ENCODE measurements around the gene ARHGEF3. TPM values are rescaled to one million over a fixed set of nuclear protein-coding genes. Genes with fewer than 3 reads are reported as not detected.

ARHGEF3 gene
- total RNA-seq, 1 donor from 2014 or later: 0.52 TPM

- H3K9me3 ChIP-seq (ENCODE audit: low read depth): no peaks in the 10 kb centered on the region
- no peaks in the 10 kb centered on the region for H3K4me1 ChIP-seq
- Mint-ChIP-seq H3K36me3 (no peaks in the 10 kb centered on the region), H3K27ac (no peak overlapping the region), H3K4me3 (no peak overlapping the region), H3K9me3 (no peaks in the 10 kb centered on the region), H3K4me1 (no peaks in the 10 kb centered on the region), H3K27me3 (ENCODE audit: insufficient read depth, low read depth) (no peaks in the 10 kb centered on the region)
- no peak overlapping the region for H3K27ac ChIP-seq
- no peaks in the 10 kb centered on the region for H4K20me1 ChIP-seq (ENCODE audit: low read depth)
- no peak overlapping the region for H3K4me2 ChIP-seq
- H3K9ac ChIP-seq: no peak overlapping the region
- H2AFZ ChIP-seq (replicated peaks): no peak overlapping the region
- no peaks in the 10 kb centered on the region for H3K36me3 ChIP-seq
- no peaks in the 10 kb centered on the region for H3K27me3 ChIP-seq
- no peaks in the 10 kb centered on the region for H3F3A ChIP-seq (ENCODE audit: low read depth)
- TF ChIP-seq EZH2 (IDR thresholded peaks at IDR 0.05) (no peak), EZH2phosphoT487 (IDR thresholded peaks at IDR 0.05) (no peak), CTCF (IDR thresholded peaks at IDR 0.05) (no peak)
- DNase-seq (ENCODE audit: low spot score): no peak
- H3K4me3 ChIP-seq: no peak overlapping the region
- no peaks in the 10 kb centered on the region for H3K79me2 ChIP-seq (ENCODE audit: low read depth)
Observed at GRCh38 chr3:56691165-56692000, 110.4 kb downstream of the ARHGEF3 start.

- no peak overlapping the region for H3K4me3 Mint-ChIP-seq
- peaks cover 3% of the 10 kb centered on the region for H3K36me3 Mint-ChIP-seq
- H4K20me1 ChIP-seq (ENCODE audit: low read depth): no peaks in the 10 kb centered on the region
Observed at GRCh38 chr3:56689303-56689702, 112.4 kb downstream of the ARHGEF3 start.

DNA sequence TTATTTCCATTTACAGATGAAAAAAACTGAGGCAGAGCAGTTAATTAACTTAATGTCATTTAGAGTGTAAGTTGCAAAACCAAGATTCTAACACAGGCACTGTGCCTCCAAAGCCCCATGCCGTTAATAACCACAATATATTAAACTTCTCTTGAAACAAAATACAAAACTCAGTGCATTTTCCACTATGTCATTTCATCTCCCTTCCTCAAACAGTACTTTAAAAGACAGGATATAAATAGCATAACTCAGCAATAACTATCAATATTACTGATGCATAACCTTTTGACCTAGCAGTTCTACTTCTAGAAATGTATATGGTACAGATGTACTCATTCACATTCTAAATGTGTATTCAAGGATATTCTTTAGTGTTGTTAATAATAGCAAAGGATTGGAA lies 113.6 kb downstream of the ARHGEF3 start:
- Histone ChIP-seq H3F3A (ENCODE audit: low read depth) (peaks cover 10% of the 10 kb centered on the region), H3K79me2 (ENCODE audit: low read depth) (no peaks in the 10 kb centered on the region), H3K4me2 (no peak overlapping the region), H3K9me3 (ENCODE audit: low read depth) (peaks cover 10% of the 10 kb centered on the region), H3K27me3 (peaks cover 7% of the 10 kb centered on the region), H3K9ac (no peak overlapping the region), H3K27ac (no peak overlapping the region), H3K4me3 (no peak overlapping the region), H4K20me1 (ENCODE audit: low read depth) (no peaks in the 10 kb centered on the region), H2AFZ (replicated peaks) (no peak overlapping the region), H3K36me3 (no peaks in the 10 kb centered on the region), H3K4me1 (no peaks in the 10 kb centered on the region)
- peaks cover 11% of the 10 kb centered on the region for H3K36me3 Mint-ChIP-seq
- H3K27ac Mint-ChIP-seq: no peak overlapping the region
- H3K9me3 Mint-ChIP-seq: peaks cover 9% of the 10 kb centered on the region
- no peak for DNase-seq (ENCODE audit: low spot score)
- TF ChIP-seq CTCF (IDR thresholded peaks at IDR 0.05) (no peak), EZH2phosphoT487 (IDR thresholded peaks at IDR 0.05) (no peak), EZH2 (IDR thresholded peaks at IDR 0.05) (no peak)
- no peaks in the 10 kb centered on the region for H3K4me1 Mint-ChIP-seq
- H3K4me3 Mint-ChIP-seq: no peak overlapping the region
- H3K27me3 Mint-ChIP-seq (ENCODE audit: insufficient read depth, low read depth): no peaks in the 10 kb centered on the region

More at GRCh38 chr3:56689303-56689702, 112.4 kb downstream of the ARHGEF3 start:
- H3K79me2 ChIP-seq (ENCODE audit: low read depth): no peaks in the 10 kb centered on the region
- H3K4me3 ChIP-seq: no peak overlapping the region
- Mint-ChIP-seq H3K9me3 (no peaks in the 10 kb centered on the region), H3K27ac (no peak overlapping the region), H3K27me3 (ENCODE audit: insufficient read depth, low read depth) (no peaks in the 10 kb centered on the region), H3K4me1 (no peaks in the 10 kb centered on the region)
- H3K4me2 ChIP-seq: no peak overlapping the region
- H2AFZ ChIP-seq (replicated peaks): no peak overlapping the region
- TF ChIP-seq EZH2 (IDR thresholded peaks at IDR 0.05): no peak
- TF ChIP-seq EZH2phosphoT487 (IDR thresholded peaks at IDR 0.05): no peak
- TF ChIP-seq CTCF (IDR thresholded peaks at IDR 0.05): no peak
- no peak for DNase-seq (ENCODE audit: low spot score)
- H3K27ac ChIP-seq: no peak overlapping the region
- no peaks in the 10 kb centered on the region for H3F3A ChIP-seq (ENCODE audit: low read depth)
- no peaks in the 10 kb centered on the region for H3K27me3 ChIP-seq
- no peaks in the 10 kb centered on the region for H3K4me1 ChIP-seq
- peaks cover under 1% of the 10 kb centered on the region for H3K9me3 ChIP-seq (ENCODE audit: low read depth)
- no peaks in the 10 kb centered on the region for H3K36me3 ChIP-seq
- no peak overlapping the region for H3K9ac ChIP-seq

Measured in neural progenitor cell (in vitro differentiated cells).